Neural cell (in vitro differentiated cells): ENCODE measurements around the gene TOR4A.

Experiments
- EP300 ChIP-seq: fragments of 450-650 bp; conservative IDR thresholded peaks from 2 replicates; pipeline ENCODE4 v1.6.1; 2014; ENCODE audit warnings: antibody characterized with exemption, mild to moderate bottlenecking, moderate library complexity; ENCODE audit not compliant: poor library complexity, severe bottlenecking
- MXI1 ChIP-seq: fragments of 450-650 bp; conservative IDR thresholded peaks from 2 replicates; pipeline ENCODE4 v1.6.1; 2014; ENCODE audit warnings: antibody characterized with exemption, mild to moderate bottlenecking; ENCODE audit not compliant: poor library complexity, severe bottlenecking
- POLR2AphosphoS5 ChIP-seq: IDR thresholded peaks from 2 replicates; pipeline ENCODE4 v1.6.1; 2012
- RAD21 ChIP-seq: fragments of 450-650 bp; conservative IDR thresholded peaks from 2 replicates; pipeline ENCODE4 v1.6.1; 2014; ENCODE audit warnings: antibody characterized with exemption, mild to moderate bottlenecking, moderate library complexity
- SMC3 ChIP-seq: fragments of 450-650 bp; conservative IDR thresholded peaks from 2 replicates; pipeline ENCODE4 v1.6.1; 2014; ENCODE audit warnings: antibody characterized with exemption, mild to moderate bottlenecking, moderate library complexity; ENCODE audit not compliant: poor library complexity
- TAF1 ChIP-seq: IDR thresholded peaks from 2 replicates; pipeline ENCODE4 v1.6.1; 2012; ENCODE audit warnings: low read depth
- TF ChIP-seq, protein P1 (sequence below): fragments of 450-650 bp; IDR thresholded peaks from 2 replicates; pipeline ENCODE4 v1.5.1; 2014; ENCODE audit warnings: antibody characterized with exemption, mild to moderate bottlenecking, moderate library complexity; ENCODE audit not compliant: poor library complexity, severe bottlenecking
- TF ChIP-seq, protein P2 (sequence below): IDR thresholded peaks from 2 replicates; pipeline ENCODE4 v1.6.1; 2012; ENCODE audit warnings: borderline replicate concordance

DNA sequence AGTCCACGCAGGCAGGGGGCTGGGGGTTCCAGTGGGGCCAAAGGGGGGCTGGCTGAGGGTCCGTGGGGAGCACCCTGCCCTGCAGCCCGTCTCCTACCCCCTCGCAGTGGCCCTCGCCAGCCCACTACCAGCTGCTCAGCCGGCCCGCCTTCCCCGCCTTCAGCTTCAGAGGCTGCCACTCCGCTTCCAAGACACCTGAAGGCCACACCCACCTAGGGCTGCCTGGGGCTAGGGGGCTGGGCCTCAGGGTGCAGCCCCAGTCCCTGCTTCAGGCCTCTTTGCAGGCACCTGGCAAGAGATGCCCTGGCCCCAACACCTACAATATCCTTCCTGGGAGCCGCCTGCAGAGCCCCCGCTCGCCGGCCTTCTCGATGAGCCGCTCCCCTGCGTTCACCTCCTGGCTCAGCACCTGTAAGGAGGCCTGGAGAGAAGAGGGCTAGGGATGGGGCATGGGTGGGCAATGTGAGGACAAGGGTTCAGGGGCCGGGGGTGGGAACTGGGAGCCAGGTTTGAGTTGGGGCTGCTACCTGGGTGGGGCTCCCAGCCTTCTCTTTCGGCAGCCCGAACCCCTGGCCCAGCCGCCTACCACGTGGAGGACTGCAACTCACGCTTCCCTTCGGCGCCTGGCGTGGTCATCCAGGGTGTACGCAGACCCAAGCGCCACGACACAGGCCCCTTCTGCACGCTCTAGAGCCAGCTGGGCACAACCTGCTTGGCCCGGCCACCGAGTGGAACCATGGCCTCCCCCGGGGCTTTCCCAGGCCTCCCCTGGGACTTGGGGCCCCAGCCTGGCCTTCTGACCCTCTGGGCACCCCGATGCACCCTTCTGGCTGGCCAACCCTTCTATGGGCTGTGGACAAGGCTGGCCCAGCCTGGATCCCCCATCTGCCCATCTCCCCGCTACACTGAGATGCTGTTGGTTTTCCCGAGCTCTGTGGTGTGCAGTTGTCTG lies 24.7 kb upstream of the TOR4A start:
- TF ChIP-seq, protein P1, sequence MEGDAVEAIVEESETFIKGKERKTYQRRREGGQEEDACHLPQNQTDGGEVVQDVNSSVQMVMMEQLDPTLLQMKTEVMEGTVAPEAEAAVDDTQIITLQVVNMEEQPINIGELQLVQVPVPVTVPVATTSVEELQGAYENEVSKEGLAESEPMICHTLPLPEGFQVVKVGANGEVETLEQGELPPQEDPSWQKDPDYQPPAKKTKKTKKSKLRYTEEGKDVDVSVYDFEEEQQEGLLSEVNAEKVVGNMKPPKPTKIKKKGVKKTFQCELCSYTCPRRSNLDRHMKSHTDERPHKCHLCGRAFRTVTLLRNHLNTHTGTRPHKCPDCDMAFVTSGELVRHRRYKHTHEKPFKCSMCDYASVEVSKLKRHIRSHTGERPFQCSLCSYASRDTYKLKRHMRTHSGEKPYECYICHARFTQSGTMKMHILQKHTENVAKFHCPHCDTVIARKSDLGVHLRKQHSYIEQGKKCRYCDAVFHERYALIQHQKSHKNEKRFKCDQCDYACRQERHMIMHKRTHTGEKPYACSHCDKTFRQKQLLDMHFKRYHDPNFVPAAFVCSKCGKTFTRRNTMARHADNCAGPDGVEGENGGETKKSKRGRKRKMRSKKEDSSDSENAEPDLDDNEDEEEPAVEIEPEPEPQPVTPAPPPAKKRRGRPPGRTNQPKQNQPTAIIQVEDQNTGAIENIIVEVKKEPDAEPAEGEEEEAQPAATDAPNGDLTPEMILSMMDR: no peak
- TF ChIP-seq POLR2AphosphoS5: no peak
- no peak for TF ChIP-seq EP300
- no peak for TF ChIP-seq TAF1
- TF ChIP-seq, protein P2, sequence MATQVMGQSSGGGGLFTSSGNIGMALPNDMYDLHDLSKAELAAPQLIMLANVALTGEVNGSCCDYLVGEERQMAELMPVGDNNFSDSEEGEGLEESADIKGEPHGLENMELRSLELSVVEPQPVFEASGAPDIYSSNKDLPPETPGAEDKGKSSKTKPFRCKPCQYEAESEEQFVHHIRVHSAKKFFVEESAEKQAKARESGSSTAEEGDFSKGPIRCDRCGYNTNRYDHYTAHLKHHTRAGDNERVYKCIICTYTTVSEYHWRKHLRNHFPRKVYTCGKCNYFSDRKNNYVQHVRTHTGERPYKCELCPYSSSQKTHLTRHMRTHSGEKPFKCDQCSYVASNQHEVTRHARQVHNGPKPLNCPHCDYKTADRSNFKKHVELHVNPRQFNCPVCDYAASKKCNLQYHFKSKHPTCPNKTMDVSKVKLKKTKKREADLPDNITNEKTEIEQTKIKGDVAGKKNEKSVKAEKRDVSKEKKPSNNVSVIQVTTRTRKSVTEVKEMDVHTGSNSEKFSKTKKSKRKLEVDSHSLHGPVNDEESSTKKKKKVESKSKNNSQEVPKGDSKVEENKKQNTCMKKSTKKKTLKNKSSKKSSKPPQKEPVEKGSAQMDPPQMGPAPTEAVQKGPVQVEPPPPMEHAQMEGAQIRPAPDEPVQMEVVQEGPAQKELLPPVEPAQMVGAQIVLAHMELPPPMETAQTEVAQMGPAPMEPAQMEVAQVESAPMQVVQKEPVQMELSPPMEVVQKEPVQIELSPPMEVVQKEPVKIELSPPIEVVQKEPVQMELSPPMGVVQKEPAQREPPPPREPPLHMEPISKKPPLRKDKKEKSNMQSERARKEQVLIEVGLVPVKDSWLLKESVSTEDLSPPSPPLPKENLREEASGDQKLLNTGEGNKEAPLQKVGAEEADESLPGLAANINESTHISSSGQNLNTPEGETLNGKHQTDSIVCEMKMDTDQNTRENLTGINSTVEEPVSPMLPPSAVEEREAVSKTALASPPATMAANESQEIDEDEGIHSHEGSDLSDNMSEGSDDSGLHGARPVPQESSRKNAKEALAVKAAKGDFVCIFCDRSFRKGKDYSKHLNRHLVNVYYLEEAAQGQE: no peak
- no peak for TF ChIP-seq MXI1
- TF ChIP-seq SMC3: no peak
- no peak for TF ChIP-seq RAD21
